ENCODE results near the gene CEP350.

- no peak for TF ChIP-seq POLR2A (IDR thresholded peaks at IDR 0.05)
- TF ChIP-seq CTCF (IDR thresholded peaks at IDR 0.05): no peak
These were observed 33.1 kb upstream of the CEP350 start for GRCh38 chr1:179921472-179921871.

All from body of pancreas (tissue), 4 donors.